Activated CD4-positive, CD25-positive, alpha-beta regulatory T cell treated with anti-CD3 and anti-CD28 coated beads, Interleukin-2, amount 50 U/mL, for 24 hours (primary cell): ENCODE data around the gene OGT.
A peak's percentile ranks its signal among the peaks of the same experiment; 100 is the strongest.
"Not testable (repeated sequence)": the region's sequence is repeated elsewhere in the genome, so short reads cannot be mapped to it uniquely, and the experiment has no call there.

Experiments
- ATAC-seq, 2 donors: fragments of 150-1000 bp; cut with Tn5 transposase; one replicate each; pipeline ENCODE4 v1.10.0; 2021; ENCODE audit warnings: mild to moderate bottlenecking in 1 of 2, moderate library complexity in 1 of 2

The OGT gene

DNA sequence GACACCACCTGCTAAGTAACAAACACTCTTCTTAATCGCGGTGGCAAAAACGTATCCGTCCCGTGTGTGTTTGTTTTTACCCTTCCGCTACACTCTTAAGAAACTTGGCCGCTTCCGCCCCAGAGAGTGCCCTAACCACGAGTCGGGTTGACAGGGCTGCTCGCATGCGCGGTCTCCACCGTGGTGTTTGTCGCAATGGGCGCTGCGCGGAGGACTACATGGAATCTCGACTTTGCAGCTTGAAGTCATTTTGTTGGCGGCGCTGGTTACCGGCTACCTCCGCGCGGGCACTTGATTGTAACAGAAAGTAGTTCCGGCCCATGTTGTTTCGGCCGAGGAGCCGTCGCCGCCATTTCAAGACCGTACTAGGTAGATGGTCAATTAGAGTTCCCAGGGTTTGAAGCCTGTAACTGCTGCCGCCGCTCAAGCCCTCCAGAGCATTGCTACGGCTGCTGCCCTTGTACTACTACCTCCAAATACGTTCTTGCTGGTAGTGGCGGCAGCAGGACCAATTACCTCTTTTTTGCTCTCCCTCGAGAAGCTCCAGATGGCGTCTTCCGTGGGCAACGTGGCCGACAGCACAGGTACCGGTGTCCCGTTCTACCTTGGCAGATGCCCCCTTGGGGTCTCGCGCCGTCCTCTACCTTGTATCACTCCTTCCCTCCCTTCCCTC, at the start of gene OGT:
OGT (plus strand) TSS at position 352 of the 673 bp plus-strand sequence; CDS start at position 548, 196 bp downstream.
- peak; percentile 69 to 76 for ATAC-seq

GRCh38 chrX:71487814-71488213, 45.1 kb upstream of the OGT start:
- no peak for ATAC-seq

- no peak for ATAC-seq
These were observed 43.4 kb upstream of the OGT start for GRCh38 chrX:71489540-71489939.

- peak; percentile 82 to 83 for ATAC-seq
These were observed 40.5 kb upstream of the OGT start for GRCh38 chrX:71492231-71493065.

- no peak for ATAC-seq
These were observed 39.7 kb upstream of the OGT start for GRCh38 chrX:71493111-71493613.

DNA sequence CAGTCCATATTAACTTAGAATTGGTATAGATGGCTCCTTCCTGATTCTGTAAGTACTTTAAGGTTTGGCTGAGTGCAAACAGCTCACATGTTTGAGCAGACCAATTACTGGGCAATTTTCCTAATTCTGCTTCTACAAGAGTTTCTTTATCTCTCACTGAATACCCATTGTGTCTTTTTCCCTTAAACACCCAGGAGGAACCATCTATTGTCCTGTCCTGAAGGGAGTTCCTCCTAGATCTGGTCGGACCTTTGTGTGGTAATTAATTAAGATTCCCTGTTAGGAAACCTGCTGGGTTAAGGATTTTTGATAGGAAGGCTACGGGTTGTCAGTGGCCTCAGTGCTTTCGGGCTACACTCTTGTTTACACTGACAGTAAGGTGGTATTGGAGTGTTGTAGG, 36.9 kb upstream of the OGT start:
- ATAC-seq, result not testable (repeated sequence)

GRCh38 chrX:71496476-71496875, 36.4 kb upstream of the OGT start:
- ATAC-seq, result no peak

DNA sequence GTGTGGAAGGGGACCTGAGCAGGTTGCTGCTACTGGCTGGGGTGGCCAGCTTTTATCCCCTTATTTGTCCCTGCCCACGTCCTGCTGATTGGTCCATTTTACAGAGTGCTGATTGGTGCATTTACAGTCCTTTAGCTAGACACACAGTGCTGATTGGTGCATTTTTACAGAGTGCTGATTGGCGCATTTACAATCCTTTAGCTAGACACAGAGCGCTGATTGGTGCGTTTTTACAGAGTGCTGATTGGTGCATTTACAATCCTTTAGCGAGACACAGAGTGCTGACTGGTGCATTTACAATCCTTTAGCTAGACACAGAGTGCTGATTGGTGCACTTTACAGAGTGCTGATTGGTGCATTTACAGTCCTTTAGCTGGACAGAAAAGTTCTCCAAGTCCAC, 30.8 kb upstream of the OGT start:
- ATAC-seq, result not testable (repeated sequence)

- ATAC-seq, result no peak
These were observed 28.6 kb upstream of the OGT start for GRCh38 chrX:71504346-71504745.

DNA sequence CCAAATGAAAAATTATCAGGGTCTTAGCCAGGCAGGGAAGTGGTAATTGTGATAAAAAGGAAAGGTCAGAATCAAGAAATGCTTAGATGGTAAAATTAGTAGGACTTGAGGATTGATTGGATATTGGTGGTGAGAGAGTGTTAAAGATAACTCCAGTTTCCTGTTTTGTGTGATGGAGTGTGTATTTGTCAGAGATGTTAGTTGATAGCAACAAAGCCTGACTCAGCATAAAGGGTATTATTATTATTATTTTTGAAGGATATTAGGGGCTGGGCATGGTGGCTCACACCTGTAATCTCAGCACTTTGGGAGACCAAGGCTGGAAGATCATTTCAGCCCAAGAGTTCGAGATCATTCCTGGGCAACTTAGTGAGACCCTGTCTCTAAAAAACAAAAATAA, 23.6 kb upstream of the OGT start:
- no peak for ATAC-seq

DNA sequence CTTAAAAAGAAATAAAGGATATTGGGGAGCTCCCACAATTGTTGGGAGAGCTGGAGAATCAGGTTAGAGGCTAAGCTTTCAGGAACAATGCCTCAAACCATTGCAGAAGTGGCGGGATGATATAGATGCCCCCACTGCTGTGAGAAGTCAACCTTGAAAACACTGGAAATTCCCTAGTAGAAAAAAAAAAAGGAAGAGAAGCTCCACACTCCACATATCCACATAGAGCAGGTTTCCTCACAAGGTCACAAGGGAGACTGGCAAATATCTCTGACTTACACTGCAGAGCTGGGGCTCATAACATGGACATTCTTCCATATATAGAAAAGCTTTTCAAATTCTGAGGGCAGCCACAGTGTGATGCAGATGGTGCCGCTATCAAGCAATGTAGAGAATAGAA, 22.7 kb upstream of the OGT start:
- no peak for ATAC-seq

DNA sequence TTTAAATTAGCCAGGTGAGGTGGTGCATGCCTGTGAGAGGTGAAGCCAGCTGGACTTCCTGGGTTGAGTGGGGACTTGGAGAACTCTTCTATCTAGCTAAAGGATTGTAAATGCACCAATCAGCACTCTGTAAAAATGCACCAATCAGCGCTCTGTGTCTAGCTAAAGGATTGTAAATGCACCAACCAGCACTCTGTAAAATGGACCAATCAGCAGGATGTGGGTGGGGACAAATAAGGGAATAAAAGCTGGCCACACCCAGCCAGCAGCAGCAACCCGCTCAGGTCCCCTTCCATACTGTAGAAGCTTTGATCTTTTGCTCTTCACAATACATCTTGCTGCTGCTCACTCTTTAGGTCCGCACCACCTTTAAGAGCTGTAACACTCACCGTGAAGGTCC, 19.2 kb upstream of the OGT start:
- ATAC-seq, result not testable (repeated sequence)

DNA sequence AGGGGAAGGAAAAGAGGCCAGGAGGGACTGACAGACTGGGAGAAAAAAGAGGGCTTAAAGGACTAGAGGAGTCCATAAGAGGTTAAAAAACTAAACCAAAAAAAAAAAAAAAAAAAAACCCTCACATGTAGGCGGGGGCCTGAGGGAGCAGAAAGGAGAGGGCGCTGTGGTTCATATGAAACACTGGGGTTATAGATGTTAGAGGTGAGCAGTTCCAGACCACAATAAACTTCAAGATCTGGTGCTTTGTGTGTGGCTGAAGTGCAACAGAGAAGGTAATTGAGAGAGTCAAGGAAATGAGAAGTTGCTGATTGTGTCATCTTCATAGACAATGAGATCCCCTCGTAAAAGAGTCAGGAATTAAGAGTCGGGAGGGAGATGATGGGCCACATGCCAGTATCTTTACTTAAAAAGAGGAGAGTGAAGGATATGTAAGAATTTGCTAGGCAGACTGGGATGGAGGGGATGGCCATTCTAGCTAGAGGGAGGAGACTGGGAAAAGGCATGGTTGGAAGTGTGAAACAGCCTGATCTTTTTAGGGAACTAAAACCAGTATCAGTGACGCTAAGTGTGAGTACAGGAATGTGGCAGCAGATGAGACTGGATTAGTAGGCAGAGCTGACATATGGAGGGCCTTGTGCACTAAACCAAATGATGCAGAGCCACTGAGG, 18.4 kb upstream of the OGT start:
- ATAC-seq, result peak; percentile 55 to 63

- no peak for ATAC-seq
These were observed 17.9 kb upstream of the OGT start for GRCh38 chrX:71515038-71515396.

GRCh38 chrX:71525316-71525715, 7.6 kb upstream of the OGT start:
- ATAC-seq, result no peak

- ATAC-seq, result peak; percentile 77 to 81
These were observed 689 bp upstream of the OGT start for GRCh38 chrX:71532078-71532752.

- ATAC-seq, result no peak
These were observed 579 bp downstream of the OGT start for GRCh38 chrX:71533516-71533850.

- ATAC-seq, result peak in 1 of 2 donors; percentile 7
These were observed 1.1 kb downstream of the OGT start for GRCh38 chrX:71533851-71534561.

DNA sequence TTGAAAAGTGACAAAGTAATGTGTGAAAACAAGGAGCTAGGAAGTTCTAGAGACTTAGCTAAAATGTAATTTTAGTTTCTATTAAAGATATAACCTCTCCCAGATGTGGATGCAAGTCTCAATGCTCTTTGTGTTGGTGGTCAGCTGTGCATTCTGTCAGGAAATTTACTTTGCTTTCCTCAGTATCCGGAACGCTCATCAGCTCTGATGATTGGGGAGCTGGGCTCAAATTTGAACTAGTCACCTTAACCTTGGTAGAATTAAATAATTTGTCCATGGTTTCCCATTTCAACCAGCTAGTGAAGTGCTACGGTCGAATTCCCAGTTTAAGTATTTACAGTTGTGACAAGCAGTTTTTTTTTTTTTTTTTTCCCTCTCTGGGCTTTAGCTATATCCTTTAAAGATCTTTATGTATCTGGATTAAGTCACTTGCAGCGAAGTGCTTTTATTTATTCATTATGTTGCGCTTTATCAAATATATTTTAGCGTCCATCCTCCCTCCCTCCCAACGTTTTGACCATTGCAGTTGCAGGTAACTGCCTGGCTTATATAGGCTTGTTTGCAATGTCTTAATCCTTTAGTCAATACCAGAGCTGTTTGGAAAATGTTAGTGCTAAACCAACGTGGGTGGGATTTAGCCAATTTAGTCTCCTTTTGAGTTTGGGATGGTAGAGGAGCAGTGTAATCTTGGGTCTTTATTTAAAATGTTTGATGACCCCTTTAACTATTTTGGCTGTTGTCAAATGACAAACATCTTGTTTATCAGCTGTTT, 2.1 kb downstream of the OGT start:
- no peak for ATAC-seq

DNA sequence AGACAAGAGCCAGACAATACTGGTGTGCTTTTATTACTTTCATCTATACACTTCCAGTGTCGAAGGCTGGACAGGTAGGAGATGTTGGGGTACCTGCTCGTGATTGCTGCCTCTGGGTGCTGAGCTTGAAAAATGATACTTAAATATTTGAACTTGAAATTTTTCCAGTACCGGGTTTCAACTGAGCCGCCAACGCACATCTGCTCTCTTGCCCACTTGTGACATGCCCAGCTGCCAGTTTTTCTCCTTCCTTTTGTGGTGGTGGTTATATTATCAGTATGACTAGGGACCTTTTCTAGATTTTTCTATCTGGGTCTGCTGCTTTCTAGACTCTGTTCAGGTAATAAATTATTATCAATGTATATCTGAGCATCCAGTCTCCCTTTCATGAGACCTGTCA, 3.4 kb downstream of the OGT start:
- no peak for ATAC-seq

DNA sequence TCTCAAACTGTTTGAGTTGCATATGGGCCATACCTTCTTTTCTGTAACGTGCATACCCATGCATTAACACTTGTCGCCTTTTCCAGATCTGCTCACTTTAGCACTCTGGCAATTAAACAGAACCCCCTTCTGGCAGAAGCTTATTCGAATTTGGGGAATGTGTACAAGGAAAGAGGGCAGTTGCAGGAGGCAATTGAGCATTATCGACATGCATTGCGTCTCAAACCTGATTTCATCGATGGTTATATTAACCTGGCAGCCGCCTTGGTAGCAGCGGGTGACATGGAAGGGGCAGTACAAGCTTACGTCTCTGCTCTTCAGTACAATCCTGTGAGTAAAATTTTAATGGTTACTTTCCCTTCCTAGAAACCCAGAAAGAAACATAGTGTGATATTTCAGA, 4.8 kb downstream of the OGT start:
- no peak for ATAC-seq

DNA sequence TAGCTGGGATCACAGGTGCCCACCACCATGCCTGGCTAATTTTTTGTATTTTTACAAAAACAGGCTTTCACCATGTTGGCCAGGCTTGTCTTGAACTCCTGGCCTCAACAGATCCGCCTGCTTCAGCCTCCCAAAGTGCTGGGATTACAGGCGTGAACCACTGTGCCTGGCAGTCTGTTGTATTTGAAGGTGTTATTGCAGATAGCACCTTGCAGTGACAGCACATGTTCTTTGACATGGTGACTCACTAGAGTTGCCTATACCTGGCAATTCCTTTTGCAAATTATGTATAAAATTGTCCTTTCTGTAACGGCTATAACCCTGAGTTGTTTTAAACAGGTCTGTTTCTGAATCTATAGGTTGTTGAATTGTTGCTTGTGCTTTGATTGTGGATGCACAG, 7.9 kb downstream of the OGT start:
- peak in 1 of 2 donors; percentile 16 for ATAC-seq
